HCT116 (cell line): ENCODE results near the gene SGIP1.

Experiments used
- EGR1 ChIP-seq: IDR thresholded peaks from 2 replicates; pipeline ENCODE4 v1.6.1; 2012; ENCODE audit warnings: low read depth
- RAD21 ChIP-seq: IDR thresholded peaks from 2 replicates; pipeline ENCODE4 v1.6.1; 2012; ENCODE audit warnings: low read depth, mild to moderate bottlenecking
- TF ChIP-seq, protein P1 (sequence below), 3 experiments: fragments of 200-600 bp in 1 of 3; sonication (generic) in 1 of 3; IDR thresholded peaks in 2 of 3; conservative IDR thresholded peaks in 1 of 3; 2 replicates each; pipeline ENCODE4 v1.5.1; 2012 to 2017; ENCODE audit warnings: low read depth in 2 of 3, low read length in 2 of 3, antibody characterized with exemption in 1 of 3, borderline replicate concordance in 1 of 3, control low read depth in 1 of 3, mild to moderate bottlenecking in 1 of 3, mixed read lengths in 1 of 3, mixed run types in 1 of 3, moderate library complexity in 1 of 3; ENCODE audit not compliant: insufficient read depth in 1 of 3

GRCh38 chr1:66535061-66535460 is 1.1 kb downstream of the SGIP1 start:
- TF ChIP-seq EGR1 (no peak), RAD21 (no peak)
- TF ChIP-seq, protein P1, sequence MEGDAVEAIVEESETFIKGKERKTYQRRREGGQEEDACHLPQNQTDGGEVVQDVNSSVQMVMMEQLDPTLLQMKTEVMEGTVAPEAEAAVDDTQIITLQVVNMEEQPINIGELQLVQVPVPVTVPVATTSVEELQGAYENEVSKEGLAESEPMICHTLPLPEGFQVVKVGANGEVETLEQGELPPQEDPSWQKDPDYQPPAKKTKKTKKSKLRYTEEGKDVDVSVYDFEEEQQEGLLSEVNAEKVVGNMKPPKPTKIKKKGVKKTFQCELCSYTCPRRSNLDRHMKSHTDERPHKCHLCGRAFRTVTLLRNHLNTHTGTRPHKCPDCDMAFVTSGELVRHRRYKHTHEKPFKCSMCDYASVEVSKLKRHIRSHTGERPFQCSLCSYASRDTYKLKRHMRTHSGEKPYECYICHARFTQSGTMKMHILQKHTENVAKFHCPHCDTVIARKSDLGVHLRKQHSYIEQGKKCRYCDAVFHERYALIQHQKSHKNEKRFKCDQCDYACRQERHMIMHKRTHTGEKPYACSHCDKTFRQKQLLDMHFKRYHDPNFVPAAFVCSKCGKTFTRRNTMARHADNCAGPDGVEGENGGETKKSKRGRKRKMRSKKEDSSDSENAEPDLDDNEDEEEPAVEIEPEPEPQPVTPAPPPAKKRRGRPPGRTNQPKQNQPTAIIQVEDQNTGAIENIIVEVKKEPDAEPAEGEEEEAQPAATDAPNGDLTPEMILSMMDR (IDR thresholded peaks at IDR 0.05 in 2 of 3, conservative IDR thresholded peaks at IDR 0.05 in 1 of 3; ENCODE audit: borderline replicate concordance in 1 of 3, insufficient read depth in 1 of 3, low read depth in 2 of 3, low read length in 2 of 3): no peak
